GM21515 (cell line): ENCODE results near the gene BLNK.

Source experiments
- ATAC-seq: cut with Tn5 transposase; IDR thresholded peaks from one replicate; pipeline ENCODE4 v1.9.1; 2021; ENCODE audit not compliant: unreplicated experiment

BLNK gene

DNA sequence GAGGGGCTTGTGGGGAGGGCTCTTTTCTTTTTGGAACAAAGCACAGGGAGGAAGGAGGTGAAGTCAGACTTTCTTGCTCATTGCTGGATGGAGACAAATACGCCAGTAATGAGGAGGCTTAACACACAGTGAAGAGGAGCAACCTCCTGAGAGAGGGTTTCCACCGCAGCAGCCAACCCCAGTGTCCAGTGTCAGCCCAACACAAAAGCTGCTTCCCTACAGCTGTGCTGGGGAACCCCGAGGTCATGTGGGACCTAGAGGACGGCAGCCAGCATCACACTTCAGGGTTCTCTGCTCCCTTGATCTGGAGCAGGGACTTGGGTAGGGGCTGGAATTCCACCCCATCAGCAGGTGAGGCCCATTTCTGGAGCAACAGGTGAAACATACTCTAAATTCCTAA, 7.7 kb downstream of the BLNK start:
- no peak for ATAC-seq

DNA sequence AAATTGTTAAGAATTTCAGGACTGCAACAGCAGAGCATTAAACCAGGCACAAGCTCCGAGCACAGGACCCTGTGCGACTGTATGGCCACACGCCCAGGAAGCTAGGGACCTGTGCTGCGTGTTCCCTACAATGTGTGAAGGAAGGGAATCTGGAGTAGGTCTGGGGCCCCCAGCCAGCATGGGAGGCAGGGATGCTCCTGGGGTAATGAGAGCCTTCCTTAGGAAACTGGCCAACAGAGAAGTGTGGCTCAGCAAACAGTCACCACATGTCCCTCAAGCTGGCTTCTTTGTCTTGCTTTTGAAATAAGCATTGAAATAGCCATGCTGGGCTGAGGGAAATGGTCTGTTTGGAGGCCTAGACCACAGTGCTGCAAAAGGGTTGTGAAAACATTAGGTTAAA, 8.2 kb downstream of the BLNK start:
- no peak for ATAC-seq

DNA sequence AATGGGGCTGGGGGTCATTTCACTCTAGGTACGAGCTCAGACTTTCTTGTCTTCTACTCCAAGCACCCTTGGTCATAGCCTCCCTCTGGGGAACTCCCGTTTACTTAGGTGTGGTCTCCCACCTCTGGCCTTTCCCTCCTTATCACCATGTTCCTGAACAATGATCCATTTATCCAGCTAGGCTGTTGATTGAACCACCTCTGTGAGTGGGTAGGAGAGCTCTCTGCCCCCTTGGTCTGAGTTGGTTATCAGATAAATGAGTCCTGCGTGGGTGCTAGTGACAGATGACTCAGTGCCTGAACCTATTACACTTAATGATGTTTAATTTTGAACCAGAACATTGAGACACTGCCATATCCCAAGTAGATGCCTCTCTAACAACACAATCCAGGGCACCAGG, 9.4 kb downstream of the BLNK start:
- ATAC-seq = no peak

DNA sequence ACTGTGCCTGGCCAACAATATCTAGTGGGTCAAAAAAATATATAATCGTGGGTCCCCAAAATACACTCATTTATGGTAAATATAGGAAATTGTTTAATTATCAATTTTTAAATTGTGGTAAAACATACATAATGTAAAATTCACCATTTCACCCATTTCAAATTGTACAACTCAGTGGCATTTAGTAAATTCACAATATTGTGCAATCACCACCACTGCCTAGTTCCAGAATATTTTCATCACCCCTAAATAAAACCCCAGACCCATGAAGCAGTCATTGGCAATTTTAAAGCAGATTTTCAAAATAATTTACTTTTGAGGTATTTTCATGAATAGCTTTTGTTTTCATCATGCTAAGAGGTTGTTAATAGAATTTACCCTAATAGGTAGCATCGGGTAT, 10.2 kb downstream of the BLNK start:
- no peak for ATAC-seq

DNA sequence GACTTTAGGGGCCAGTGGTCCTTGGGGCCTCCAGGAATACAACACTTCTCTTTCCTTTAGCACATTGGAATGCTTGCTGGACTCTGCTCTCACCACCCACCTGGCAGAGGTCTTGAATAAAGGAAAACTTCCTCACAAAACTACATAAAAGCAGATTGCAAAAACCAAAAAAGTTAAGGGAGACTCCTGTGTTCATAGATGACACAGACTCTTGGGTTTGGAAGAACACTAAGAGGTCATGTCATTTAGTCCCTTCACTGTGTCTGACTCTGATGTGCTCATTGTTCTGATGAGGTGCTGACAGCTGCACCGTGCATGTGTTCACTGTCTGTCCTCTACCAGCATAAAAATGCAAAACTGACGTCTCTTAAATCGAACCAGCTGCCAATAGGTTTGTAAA, 11.4 kb downstream of the BLNK start:
- ATAC-seq = no peak

DNA sequence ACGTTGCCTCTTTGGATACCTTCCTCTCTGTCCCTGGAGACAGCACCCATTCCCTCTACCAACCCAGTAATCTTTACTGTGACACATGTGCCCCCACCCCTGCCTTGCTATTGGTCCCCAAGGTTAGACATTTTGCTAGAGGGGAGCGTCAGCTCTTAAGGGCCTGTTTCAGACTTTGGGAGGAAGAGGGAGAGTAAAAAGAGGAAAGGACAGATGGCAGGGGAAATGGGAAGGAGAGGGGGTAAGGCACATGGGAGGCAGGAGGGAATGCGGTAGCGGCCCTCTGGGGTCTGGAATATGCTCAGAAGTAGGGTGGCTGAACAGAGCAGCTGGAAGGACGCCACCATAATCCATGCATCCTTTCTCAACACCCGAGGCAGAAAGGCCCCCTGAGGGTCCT, 12.2 kb downstream of the BLNK start:
- ATAC-seq = no peak

DNA sequence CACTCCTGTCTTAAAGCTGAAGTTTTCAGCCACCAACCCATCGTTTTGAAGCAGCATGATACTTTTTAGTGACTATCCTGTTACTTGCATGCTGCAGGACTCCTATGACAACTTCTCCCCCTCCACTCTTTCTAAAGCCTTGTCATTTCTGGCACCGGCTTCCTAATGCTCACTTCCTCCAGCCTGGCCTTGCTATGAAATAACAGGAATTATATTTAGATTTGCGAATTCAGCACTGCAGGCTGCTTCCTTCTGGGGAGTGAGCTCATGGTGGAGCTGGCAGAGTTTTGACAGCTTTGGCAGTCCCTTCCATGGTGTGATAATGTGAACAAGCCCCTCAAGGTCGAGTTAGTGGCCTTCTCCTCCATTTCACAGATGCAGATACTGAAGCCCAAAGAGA, 13.4 kb downstream of the BLNK start:
- no peak for ATAC-seq

DNA sequence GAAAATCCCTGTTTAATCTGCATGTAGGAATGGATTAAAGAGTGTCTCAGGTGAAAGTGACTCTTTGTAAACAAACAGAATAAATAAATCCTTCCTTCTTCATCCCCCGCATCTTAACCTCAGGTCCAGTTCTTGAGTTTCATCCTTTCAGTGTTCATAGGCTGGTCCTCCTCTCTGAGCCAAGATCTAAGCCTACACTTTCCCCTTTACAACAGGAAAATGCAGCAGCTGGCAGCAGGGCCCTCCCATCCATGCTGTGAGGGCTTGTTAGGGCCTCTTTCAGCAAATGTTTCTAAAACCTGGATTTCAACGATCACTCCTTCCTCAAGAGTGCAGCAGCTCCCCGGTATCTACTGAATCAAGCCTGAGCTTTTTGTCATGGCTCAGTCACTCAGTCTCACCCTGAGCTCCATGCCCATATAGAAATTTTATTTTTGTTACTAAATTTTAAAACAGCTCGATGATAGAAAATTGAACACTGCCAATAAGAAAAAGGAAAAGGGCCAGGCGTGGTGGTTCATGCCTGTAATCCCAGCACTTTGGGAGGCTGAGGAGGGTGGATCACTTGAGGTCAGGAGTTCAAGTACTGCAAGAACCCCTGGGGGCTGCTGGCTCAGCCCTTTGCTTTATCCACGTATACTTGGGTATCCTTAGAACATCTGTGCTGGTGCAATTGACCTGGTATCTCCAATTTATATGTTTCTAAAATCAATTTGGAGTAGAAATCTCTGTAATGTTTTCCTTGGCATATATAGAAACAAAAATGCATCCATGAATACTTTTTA, 15.6 kb downstream of the BLNK start:
- no peak for ATAC-seq

DNA sequence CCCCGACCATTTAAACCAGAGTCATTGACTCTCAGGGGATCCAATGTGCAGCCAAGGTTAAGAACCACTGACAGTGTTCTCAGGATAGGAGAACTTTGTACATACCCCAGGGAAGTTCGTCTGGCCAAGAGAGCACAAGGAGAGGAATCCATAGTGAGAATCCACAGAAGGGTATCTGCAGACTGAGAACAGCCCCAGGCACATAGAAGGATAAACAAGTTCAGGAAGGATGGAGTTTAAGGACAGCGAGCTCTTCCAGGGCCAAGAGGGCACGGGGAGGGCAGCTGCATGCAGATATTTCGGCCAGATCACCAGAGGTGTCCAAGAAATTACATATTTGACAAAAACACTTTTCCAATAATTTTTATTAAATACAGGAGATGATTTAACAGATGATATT, 16.4 kb downstream of the BLNK start:
- no peak for ATAC-seq

DNA sequence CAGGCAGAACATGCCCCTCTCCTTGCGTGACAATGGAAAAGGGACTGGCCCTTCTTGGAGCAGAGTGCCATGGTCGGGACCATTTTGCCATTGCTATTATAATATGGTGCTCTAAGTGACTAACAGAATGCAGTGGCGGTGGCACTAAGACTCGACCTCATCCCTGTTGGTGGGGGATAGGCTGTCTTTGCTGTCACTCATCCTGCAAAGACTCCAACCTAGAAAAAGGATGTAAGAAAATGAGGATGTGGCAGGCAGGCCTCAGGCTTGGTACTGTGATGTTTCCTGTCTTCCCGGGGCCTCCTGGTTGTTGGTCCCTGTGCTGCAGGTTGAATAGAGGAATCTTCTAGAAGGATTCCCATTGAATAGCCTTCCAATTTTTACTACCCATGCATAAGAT, 18.6 kb downstream of the BLNK start:
- no peak for ATAC-seq

DNA sequence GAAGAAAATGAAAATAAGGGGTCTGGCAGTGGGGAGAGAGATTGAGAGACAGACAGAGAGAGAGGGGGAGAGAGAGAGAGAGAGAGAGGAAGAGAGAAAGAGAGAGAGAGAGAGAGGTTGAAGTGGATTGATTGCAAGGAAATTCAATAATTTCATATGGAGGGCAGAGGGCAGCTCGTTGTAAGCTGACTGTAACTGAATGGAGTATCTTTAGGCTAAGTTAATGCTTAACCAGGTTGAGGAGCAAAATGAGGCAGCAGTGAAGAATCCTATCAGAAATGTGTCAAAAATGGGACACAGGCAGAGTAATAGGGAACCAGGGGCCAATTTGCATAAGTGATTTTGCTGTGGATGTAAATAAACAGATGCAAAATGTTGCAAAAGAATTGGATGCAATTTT, 21.0 kb downstream of the BLNK start:
- ATAC-seq = no peak

DNA sequence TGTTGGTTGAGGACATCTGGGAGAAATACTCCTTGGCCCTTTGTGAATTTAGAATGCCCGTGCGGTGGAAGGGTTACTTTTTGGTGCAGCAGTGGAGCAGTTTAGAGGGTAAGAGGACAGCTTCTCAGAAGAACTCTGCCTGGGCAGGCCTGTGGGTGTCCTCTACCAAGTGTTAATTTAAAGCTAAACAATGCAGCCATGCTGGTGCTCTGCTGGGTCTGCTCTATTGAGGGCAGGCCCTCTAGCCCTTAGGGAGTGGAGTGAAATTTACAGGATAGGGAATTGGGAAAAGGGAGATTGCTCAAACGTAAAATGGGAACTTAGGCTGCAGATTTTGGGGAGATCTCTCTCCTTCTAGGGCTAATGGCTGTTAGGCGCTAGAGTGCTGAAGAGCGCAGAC, 22.1 kb downstream of the BLNK start:
- no peak for ATAC-seq

DNA sequence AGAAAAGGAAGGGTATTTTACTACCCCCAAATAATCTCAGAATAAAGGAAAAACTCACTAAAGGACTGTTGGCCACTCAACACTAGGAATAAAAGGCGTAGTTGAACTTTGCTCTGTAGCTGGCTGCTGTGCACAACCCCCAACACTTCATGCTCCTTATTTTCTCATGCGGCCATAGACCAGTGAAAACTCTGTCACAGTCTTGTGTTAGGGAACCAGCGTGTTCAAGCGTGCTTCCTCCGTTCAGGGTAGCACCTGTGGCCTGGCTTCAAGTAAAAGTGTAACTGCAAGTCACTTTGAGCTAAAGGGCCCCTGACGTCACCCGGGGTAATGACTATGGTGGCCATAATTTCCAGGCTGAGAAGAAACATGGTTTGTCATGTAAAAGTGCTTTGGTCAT, 27.0 kb downstream of the BLNK start:
- ATAC-seq = peak; percentile 94

DNA sequence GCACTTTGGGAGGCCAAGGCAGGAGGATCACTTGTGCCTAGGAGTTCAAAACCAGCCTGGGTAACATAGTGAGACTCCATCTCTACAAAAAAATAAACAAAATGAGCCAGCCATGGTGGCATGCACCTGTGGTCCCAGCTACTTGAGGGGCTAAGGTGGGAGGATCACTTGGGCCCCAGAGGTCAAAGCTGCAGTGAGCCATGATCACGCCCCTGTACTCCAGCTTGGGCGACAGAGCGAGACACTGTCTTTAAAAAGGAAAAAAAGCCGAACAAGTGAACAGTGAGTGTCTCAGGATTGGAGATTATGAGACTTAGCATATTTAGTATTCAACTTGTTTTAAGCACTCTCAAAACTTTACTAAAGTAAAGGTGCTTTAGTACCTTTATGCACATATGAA, 28.1 kb downstream of the BLNK start:
- no peak for ATAC-seq

DNA sequence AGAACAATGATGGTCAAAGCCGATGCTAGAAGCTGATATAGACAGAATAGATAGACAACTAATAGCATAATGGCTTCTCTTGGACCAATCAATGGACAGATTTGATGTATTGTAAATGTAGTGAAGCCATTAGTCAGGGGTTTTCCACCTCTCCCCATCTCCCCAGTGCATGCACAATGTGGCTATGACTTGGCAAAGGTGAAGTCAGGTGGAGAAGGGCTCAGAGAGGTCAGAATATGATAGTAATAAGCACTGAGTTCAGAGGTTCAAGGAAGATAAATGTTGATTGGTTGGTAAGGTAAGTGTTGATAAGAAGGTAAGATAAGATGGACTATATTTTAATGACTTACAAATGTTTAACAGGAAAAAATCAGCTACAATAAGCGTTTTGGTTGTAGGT, 28.5 kb downstream of the BLNK start:
- no peak for ATAC-seq

DNA sequence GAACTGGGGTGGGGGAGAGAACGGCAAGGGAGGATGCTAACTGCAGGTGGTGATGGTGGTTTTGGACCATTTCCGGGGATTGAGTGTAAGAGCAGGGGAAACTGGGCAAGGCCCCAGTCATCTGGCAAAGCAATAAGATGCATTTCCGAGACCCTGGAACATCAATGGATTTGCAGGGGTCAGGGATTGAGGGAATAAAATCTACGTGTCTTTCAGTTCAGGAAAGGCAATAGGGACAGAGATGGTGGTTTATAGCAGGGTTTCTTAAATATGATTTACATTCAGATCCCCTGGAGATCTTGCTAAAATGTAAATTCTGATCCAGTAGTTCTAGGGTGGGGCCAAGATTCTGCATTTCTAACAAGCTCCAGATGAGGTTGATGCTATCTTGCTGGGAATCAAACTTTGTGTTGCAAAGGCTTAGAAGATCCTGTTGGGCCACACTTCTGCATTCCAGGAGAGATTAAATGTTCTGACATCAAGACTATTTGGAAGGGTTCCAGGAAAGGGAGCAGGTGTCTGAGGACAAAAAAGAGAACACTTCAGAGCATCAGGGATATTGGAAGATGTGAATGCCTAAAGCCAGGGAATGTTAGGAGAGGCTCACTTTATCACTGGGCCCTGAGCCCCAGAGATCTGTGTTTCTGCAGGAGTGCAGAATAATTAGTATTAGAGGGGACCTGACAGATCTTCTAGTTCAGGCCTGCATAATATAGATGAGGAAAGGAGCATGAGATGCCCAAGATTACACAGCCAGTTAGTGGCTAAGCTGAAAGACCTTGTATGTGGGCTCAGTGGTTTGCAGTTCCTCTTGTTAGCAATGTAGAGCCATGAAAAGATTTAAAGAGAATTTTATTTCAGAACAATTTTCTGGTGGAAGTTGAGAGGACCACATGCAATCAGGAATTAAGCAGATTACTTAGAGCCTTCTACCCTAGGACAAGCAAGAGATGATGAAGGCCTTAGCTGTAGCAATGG, 32.4 kb downstream of the BLNK start:
- no peak for ATAC-seq

DNA sequence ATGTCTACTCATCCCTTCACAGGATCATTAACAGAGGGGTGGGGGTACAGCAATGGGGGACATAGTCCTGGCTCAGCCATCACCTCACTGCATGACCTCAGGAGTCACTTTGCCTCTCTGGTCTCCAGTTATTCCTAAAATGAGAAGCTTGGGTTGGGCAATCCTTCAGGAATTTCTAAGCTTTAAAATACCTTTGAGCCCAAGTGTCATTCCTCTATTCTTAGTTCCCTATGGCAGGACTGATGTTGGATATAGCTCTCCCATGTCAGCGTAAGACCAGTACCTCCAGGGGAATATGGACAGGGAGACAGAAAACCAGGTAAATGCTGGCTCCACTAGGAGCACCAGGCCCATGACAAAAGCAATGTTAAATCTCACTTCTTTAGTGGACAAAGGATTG, 34.5 kb downstream of the BLNK start:
- ATAC-seq = no peak

DNA sequence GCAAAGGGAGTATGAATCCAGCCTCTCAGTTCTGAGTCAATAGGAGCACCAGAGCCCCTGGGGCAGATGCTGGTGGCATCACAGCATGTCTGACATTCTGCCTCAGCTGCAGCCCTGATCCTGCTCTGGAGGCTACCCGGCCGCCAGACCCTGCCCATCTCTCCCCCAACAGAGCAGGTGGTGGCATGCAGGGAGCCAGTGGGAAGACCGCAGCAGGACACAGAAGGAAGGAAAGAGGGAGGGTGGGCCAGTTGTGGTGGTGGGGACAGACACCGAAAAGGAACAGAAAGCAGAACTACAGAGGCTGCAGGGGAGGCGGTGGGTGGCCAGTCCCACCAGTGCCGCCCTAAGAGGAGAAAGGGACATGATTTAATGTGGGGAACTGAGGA, 35.3 kb downstream of the BLNK start:
- ATAC-seq = no peak

DNA sequence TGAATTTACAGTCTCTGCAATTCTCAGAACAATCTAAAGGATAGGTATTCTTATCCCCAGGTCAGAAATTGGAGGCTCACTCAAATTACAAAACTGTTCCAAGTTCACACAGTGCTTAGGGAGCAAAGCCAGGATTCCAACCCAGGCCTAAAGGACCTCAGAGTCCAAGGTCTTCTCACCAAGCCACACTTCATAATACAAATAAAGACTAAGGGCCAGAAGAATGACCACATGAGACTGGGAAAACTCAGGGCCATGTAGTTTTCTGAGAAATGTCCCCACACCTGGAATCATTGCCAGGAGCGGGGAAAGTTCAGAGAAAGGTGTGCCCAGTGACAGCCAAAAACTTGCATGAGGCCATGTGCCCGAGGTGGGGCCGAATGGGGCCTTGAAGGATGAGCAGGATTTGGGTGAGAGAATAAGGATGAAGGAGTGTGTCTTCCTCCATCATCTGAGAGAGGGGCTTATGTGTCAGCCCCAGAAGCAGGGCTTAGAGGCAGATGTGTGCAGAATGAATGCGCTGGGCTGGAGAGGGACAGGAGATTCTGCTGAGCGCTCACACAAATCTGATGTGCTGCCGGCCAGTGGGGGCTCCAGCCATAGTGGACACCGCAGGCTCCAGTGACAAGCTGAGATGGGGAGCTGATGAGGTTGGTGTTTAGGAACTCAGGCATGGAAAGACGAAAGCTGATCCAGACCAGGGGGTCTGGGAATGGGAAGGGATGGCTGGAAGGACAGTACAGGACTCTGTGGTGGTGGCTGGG, 35.9 kb downstream of the BLNK start:
- ATAC-seq = no peak

DNA sequence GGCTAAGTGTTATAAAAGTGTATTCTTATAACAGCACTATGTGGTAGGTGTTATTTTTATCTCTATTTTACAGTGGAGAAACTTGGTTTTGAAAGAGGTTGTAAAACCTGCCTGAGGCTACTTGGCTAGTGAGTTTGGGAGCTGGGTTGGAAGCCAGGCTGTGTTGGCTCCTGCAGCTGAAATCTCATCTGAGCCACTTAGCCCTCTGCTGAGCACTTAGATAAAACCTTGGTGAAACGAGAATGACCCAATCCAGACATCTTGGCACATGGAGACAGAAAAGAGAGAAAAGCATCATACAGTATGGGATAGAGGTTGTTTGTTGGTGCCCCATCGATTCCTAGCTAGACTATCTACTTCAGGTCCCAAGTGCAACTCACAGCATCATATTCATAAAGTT, 37.4 kb downstream of the BLNK start:
- no peak for ATAC-seq

DNA sequence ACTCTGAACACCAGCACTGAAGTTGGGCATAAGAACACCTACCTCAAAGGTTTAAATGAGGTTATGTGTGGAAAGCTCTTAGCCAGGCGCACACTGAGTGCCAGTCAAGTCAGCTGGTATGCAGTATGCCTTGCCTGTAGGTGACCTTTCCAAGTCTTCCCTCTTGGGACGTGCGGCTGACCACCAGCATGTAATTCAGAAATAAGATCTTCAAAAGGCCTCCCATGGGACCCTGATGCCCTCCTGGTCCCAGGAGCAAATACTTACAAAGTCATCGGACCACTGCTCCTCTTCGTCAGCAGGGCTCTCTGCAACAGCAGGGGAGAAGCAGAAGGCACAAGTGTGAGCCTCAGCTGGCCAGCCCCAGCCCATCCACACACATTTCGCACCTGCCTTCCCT, 40.8 kb downstream of the BLNK start:
- ATAC-seq = no peak
